Measurements from ENCODE around the gene POU2F3.
A peak's percentile ranks its signal among the peaks of the same experiment; 100 is the strongest.

Gene POU2F3

GRCh38 chr11:120342678-120343077, 102.7 kb downstream of the POU2F3 start:
- no peak for TF ChIP-seq ZNF274 (IDR thresholded peaks at IDR 0.05; ENCODE audit: low read depth, low read length)
- no peak overlapping the region for H3K4me3 ChIP-seq (ENCODE audit: low read length)

- no peak for TF ChIP-seq ZNF274 (IDR thresholded peaks at IDR 0.05; ENCODE audit: low read depth, low read length)
- H3K4me3 ChIP-seq (ENCODE audit: low read length), result no peak overlapping the region
Observed at GRCh38 chr11:120343429-120343828, 103.5 kb downstream of the POU2F3 start.

- peak overlapping the region; percentile 53 for H3K4me3 ChIP-seq (ENCODE audit: low read length)
- no peak for TF ChIP-seq ZNF274 (IDR thresholded peaks at IDR 0.05; ENCODE audit: low read depth, low read length)
Observed at GRCh38 chr11:120344302-120345004, 104.5 kb downstream of the POU2F3 start.

DNA sequence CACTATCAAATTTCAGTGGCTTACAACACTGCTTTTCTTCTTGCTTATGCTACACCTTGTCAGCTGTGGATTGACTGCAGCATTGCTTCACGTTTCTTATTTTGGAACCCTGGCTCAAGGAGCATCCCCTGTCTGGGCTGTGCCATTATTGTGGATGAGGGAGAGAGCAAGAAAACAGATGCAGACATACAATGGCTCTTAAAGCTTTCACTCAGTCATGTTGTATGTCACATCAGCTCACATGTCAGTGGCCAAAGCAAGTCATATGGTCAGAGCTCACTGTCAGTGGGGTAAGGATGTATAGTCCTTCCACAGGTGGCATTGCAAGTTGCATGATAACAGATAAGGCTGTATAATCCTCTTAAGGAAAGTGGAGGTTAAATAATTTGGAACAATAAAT, 106.3 kb downstream of the POU2F3 start:
- TF ChIP-seq ZNF274 (IDR thresholded peaks at IDR 0.05; ENCODE audit: low read depth, low read length), result no peak
- H3K4me3 ChIP-seq (ENCODE audit: low read length), result no peak overlapping the region

DNA sequence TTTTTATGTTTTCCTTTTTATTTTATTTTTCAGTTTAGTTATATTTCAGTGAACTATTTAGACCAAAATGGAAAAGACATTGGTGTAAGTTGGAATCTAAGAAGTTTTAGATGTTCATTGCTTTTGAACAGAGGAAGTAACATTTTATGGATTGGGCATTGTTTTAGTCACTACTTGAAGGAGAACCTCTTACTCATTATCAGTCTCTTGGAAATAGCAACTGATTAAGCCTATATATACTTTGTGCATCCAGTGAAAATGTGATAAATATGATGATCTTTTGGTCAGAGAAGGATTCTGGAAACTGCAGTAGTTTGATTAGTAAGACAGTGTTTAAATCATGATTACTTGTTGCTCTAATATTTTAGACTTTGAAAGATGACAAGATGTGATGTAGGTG, 110.7 kb downstream of the POU2F3 start:
- H3K4me3 ChIP-seq (ENCODE audit: low read length), result no peak overlapping the region
- no peak for TF ChIP-seq ZNF274 (IDR thresholded peaks at IDR 0.05; ENCODE audit: low read depth, low read length)

DNA sequence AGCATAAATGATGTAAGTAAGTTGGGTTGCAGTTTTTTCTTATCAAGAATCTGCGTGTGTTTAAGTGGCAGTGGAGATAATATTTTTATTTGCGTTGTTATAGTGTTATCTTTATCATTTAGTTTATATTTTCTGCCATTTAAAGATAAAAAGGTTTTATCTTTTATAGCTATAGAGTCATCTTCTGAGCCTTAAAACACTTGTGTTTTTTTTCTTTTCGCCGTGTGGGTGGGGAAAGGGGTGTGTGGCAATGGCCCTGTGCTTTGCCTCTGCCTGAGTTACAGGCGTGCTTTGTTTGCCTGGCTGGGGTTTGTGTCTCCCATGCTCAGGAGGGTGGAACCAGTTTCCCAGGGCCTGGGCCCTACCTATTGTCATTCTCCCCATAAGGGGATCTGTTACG, 112.5 kb downstream of the POU2F3 start:
- H3K4me3 ChIP-seq (ENCODE audit: low read length), result no peak overlapping the region
- TF ChIP-seq ZNF274 (IDR thresholded peaks at IDR 0.05; ENCODE audit: low read depth, low read length), result no peak

DNA sequence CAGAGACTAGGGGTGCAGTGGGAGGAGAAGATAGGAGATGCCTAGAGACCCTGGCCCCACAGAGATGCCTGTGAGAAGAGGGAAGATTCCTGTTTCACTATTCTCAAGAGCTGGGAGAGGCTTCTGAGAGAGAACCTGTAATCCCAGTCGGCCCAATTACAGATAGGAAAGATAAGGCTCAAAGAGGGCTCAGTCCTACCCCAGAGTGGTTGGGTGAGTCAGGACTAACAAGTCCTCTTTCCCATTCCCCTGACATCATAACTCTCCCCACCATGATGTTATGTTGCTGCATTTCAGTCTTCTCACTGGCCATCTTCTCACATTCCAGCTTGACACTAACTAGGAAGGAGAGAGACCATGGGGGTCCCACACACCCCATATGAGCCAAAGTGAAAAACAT, 114.1 kb downstream of the POU2F3 start:
- no peak for TF ChIP-seq ZNF274 (IDR thresholded peaks at IDR 0.05; ENCODE audit: low read depth, low read length)
- no peak overlapping the region for H3K4me3 ChIP-seq (ENCODE audit: low read length)

GRCh38 chr11:120354779-120355178, 114.8 kb downstream of the POU2F3 start:
- no peak for TF ChIP-seq ZNF274 (IDR thresholded peaks at IDR 0.05; ENCODE audit: low read depth, low read length)
- no peak overlapping the region for H3K4me3 ChIP-seq (ENCODE audit: low read length)

DNA sequence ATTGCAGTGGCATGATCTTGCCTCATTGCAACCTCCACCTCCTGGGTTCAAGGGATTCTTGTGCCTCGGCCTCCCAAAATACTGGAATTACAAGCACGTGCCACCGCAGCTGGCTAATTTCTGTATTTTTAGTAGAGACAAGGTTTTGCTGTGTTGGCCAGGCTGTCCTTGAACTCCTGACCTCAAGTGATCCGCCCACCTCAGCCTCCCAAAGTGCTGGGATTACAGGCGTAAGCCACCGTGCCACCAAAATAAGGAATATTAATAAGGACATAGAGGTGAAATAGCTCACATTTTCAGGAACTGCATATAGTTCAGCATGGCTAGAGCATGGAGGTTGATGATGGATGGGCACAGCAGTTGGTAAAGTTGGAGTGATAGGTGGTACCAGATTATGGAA, 117.7 kb downstream of the POU2F3 start:
- TF ChIP-seq ZNF274 (IDR thresholded peaks at IDR 0.05; ENCODE audit: low read depth, low read length), result no peak
- H3K4me3 ChIP-seq (ENCODE audit: low read length), result no peak overlapping the region

GRCh38 chr11:120358729-120359128, 118.8 kb downstream of the POU2F3 start:
- H3K4me3 ChIP-seq (ENCODE audit: low read length), result no peak overlapping the region
- TF ChIP-seq ZNF274 (IDR thresholded peaks at IDR 0.05; ENCODE audit: low read depth, low read length), result no peak

DNA sequence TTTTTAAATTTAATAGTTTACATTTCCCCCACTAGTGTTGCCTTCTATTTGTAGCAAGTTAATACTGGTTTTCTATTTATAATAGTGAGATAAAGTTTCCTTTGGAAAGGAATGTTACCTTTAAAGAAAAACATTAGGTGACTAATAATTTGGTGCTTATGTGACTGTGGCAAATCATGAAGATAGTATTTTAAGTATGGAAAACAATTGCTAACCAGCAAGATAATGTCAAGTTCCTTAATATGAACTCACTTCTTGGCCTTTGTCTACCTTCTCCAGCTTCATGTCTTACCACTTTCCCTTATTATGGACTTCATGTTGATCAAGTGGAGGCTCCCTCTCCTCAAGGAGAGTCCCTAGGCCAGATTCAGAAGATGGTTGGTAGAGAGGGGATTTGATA, 123.5 kb downstream of the POU2F3 start:
- no peak overlapping the region for H3K4me3 ChIP-seq (ENCODE audit: low read length)
- no peak for TF ChIP-seq ZNF274 (IDR thresholded peaks at IDR 0.05; ENCODE audit: low read depth, low read length)

DNA sequence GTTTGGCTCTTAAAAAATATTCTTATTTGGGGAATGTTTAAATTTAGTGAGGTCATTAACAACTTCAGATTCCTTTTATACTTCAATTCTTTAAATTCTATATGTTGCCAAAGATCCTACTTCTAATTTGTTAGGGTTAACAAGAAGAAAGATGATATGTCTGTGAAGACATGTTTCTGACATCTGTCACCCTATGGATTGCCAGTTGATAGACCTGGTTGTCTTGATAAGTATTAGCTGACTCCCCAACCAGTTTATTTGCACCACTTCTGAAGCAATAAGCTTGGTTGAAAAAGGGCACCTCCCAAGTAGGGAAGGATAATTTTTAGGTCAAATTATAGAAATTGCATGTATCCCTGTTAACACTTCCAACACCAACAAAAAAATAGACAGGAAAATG, 125.6 kb downstream of the POU2F3 start:
- TF ChIP-seq ZNF274 (IDR thresholded peaks at IDR 0.05; ENCODE audit: low read depth, low read length), result no peak
- no peak overlapping the region for H3K4me3 ChIP-seq (ENCODE audit: low read length)
